T-helper 1 cell treated with Interleukin-12 subunit alpha and Interleukin-12 subunit beta and Interleukin-4 antibody, amounts not matched to agents 30 μg/mL and 1 μg/mL, for 36 hours (primary cell): ENCODE data around the gene RPL36A.

Experiments
- H3K27ac Mint-ChIP-seq: one replicate; pipeline ENCODE4 v1.8.0; 2021; ENCODE audit warnings: mild to moderate bottlenecking, mixed read lengths
- H3K27me3 Mint-ChIP-seq: one replicate; pipeline ENCODE4 v1.8.0; 2021; ENCODE audit warnings: low read depth, mixed read lengths
- H3K36me3 Mint-ChIP-seq: one replicate; pipeline ENCODE4 v1.8.0; 2021; ENCODE audit warnings: low read depth, mixed read lengths
- H3K4me1 Mint-ChIP-seq: one replicate; pipeline ENCODE4 v1.8.0; 2021; ENCODE audit warnings: low read depth, mixed read lengths
- H3K4me3 Mint-ChIP-seq: one replicate; pipeline ENCODE4 v1.8.0; 2021; ENCODE audit warnings: mild to moderate bottlenecking, moderate library complexity, mixed read lengths
- H3K9me3 Mint-ChIP-seq: one replicate; pipeline ENCODE4 v1.8.0; 2021; ENCODE audit warnings: mixed read lengths

The RPL36A gene

DNA sequence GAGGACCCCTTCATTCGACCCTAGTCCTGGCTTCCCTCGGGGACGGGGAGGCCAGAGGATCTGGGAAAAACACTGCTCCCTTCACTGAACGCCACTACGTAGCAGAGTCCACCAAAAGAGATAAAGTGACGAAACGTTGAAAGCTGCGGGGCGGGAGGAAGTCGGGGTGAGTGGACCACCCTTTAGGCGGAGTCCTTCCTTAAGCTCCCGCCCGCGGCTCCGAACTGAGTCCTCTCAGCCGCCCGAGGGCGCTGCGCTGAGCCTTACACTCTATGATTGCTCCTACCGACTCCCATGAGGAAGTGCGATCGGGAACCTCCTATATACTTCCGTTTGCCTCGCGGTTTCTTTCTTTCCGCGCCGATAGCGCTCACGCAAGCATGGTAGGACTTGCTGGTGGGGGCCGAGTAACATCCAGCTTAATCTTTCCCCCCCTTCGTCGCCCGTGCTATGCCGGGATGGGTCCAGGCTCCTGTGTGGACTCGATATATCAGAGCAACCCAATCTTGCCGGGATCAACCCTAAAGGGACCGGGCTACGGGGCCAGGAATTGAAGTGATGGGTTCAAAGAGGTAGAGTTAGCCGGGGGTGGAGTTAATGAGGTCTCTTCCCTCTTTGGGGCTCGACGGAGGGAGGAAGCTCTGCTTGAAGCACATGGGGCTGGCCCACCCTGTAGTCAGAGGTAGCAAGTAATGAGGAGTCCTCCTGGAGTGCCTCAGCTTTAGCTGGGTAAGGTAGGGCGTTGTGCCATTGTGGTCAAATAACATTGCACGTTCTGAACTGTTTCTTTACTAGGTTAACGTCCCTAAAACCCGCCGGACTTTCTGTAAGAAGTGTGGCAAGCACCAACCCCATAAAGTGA lies at the start of gene RPL36A:
Gene RPL36A, plus strand, starts transcription at position 348 of the 862 bp plus-strand sequence. Its CDS starts 33 bp downstream, at position 381.
- H3K27ac Mint-ChIP-seq: peak within 1 kb of the TSS; percentile 88
- H3K4me1 Mint-ChIP-seq: peaks cover 10% of the 10 kb centered on the region
- H3K27me3 Mint-ChIP-seq: no peaks in the 10 kb centered on the region
- H3K9me3 Mint-ChIP-seq: no peaks in the 10 kb centered on the region
- peak within 1 kb of the TSS; percentile 95 for H3K4me3 Mint-ChIP-seq
- peaks cover 29% of the 10 kb centered on the region for H3K36me3 Mint-ChIP-seq

DNA sequence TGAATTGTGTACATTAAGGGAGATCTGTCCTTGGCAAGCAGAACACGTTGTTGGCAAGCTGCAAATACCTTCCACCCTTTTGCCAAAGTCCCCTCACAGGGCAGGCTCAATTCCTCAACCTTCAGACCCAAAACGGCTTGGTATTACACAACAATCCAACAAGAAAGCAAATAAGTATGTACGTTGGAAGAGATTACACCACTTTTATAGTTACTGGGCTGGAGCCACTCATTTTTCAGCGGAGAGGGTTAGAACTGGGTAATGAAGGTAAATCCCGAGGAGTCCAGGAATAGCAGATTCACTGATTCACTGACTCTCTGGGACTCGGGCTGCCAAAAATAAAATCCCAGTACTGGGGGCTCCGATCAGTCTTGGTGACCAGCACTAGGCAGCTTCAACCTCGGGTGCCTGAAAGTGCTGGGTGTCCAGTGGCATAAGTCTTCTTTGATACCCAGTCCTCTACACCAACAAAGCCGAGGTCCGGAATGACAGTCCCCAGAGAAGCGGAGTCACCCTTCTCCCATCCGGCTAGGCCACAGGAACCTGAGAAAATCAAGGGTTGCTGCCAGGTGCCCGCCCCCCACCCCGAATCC lies 42.9 kb upstream of the RPL36A start:
- peak overlapping the region; percentile 86 for H3K4me3 Mint-ChIP-seq
- peaks cover 13% of the 10 kb centered on the region for H3K36me3 Mint-ChIP-seq
- no peaks in the 10 kb centered on the region for H3K9me3 Mint-ChIP-seq
- peak overlapping the region; percentile 76 for H3K27ac Mint-ChIP-seq
- H3K27me3 Mint-ChIP-seq: no peaks in the 10 kb centered on the region
- peaks cover 12% of the 10 kb centered on the region for H3K4me1 Mint-ChIP-seq

DNA sequence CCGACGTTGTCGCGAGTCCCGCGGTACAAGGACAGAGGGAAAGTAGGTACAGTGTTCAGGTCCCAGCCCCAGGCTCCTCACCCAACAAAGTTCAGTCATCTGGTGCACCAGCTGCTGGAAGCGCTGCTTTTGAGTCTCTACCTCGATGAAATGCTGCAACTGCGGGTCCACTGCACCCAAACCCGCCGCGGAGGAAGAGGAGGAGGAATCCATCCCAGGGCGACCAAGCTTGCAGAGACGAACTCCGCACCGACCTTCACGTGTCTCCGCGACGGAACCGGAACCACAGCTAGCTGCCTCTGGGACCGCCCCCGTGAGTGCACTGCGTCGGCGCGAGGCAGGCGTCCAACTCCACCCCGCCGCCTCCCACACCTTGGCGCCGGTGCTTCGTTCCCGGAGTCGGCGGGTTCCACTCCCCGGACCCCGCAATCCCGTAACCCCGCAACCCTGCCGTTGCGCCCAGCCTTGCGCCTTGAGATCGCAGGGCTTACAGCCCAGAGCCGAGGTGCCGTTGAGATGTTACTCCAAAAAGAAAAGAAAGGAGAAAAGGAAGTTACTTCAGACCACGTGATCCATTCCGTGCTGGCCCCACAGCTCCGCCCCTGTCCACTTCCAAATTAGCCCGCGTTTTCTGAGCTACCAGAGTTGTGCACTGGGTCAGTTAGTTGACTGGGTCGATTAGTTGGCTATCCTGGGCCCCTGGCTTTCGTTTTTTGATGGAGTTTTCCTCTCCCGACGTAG lies 42.2 kb upstream of the RPL36A start, which contains the start of gene TIMM8A:
Gene TIMM8A, minus strand, starts transcription at position 291 of the 741 bp plus-strand sequence. Its CDS starts 78 bp downstream, at position 213.
- peaks cover 12% of the 10 kb centered on the region for H3K4me1 Mint-ChIP-seq
- peaks cover 13% of the 10 kb centered on the region for H3K36me3 Mint-ChIP-seq
- peak within 1 kb of the TSS; percentile 86 for H3K4me3 Mint-ChIP-seq
- no peaks in the 10 kb centered on the region for H3K9me3 Mint-ChIP-seq
- peak within 1 kb of the TSS; percentile 76 for H3K27ac Mint-ChIP-seq
- no peaks in the 10 kb centered on the region for H3K27me3 Mint-ChIP-seq

DNA sequence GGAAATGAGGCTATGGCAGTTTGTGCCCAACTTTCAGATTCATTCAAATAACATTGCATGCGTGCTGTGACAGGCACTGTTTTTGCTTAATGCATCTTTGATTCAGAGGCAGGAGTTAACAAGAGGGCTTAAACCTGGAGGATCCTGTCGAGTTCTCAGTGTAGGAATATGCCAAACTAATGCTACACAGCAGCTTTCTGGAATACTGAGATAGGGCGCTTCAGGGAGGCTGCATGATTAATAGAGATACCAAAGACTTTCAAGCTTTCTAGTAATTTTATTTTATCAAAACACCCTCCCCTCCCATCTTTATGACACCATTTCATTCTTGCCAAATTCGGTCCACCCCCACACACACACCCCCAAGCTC lies 41.6 kb upstream of the RPL36A start:
- peaks cover 10% of the 10 kb centered on the region for H3K36me3 Mint-ChIP-seq
- no peaks in the 10 kb centered on the region for H3K9me3 Mint-ChIP-seq
- peaks cover 10% of the 10 kb centered on the region for H3K4me1 Mint-ChIP-seq

DNA sequence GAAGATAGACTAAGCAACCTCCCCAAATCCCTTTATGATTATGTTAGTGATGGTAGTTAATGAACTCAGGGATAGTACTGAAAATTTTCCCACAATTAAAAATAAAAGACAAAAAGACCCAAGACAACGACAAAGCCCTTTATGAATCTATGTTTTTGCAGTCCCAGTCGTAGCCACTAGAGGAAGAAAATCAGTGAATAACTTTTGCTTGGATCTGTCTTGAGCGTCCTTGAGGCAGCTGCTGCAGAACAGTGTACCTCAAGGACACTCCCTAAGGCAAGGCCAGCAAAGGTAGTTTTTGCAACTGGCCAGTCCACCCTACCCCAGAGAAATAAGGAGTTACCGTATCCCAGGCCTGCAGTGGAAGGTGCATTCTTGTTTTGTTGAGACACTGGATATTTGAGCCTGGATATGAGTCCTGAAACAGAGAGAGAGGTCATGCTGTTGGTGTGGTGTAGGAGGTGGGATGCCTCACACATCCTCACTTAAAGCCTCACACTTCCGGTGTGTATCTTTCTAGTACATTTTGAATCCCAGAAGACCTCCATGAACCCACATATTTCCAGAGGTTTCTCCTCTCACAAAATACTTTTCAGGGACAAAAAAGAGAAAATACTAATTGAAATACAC lies 33.5 kb upstream of the RPL36A start:
- H3K27ac Mint-ChIP-seq: no peak overlapping the region
- no peak overlapping the region for H3K4me3 Mint-ChIP-seq
- no peaks in the 10 kb centered on the region for H3K9me3 Mint-ChIP-seq
- no peaks in the 10 kb centered on the region for H3K36me3 Mint-ChIP-seq
- H3K27me3 Mint-ChIP-seq: peaks cover 3% of the 10 kb centered on the region
- no peaks in the 10 kb centered on the region for H3K4me1 Mint-ChIP-seq

More for the DNA sequence above, 41.6 kb upstream of the RPL36A start:
- Mint-ChIP-seq H3K4me3 (peak overlapping the region; percentile 86), H3K27ac (peak overlapping the region; percentile 76), H3K27me3 (no peaks in the 10 kb centered on the region)

DNA sequence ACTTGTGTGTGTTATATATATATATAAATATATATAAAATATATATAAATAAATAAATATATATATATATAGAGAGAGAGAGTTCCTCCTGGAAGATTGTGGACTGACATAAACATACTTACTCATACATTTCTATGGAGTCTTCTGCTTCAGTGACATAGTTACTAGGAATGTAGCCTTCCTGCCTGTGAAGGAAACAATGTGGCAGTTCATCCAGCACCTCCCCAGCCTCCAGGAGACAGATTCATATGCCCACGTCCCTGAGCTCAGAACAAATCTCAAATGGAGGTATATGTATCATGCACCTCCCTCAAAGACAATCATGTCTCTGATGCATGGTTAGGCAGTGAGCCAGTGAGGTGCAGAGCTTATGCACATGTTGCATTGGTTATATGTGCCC lies 30.8 kb upstream of the RPL36A start:
- Mint-ChIP-seq H3K9me3 (no peaks in the 10 kb centered on the region), H3K27me3 (peaks cover 3% of the 10 kb centered on the region), H3K36me3 (no peaks in the 10 kb centered on the region), H3K27ac (no peak overlapping the region), H3K4me1 (no peaks in the 10 kb centered on the region), H3K4me3 (no peak overlapping the region)

DNA sequence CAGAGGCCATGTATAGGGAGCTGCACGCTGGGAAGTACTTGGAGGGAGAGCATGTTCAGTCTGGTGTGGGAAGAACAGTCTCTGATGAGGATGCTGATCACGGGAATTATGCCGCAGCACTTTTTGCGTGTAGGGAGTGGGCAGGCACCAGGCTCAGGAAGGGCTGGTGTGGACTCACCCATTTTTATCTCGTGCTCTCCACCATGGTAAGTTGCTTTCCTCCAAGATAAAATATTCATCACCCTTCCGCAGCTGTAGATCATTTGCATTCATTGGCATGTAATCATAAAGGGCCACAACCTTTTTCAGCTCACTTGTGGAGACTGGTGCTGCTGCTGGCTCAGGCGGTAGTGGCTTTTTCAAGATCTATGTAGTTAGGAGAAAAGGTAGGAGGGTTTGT lies 30.4 kb upstream of the RPL36A start:
- Mint-ChIP-seq H3K27ac (no peak overlapping the region), H3K36me3 (no peaks in the 10 kb centered on the region), H3K9me3 (no peaks in the 10 kb centered on the region), H3K4me1 (no peaks in the 10 kb centered on the region), H3K27me3 (peaks cover 3% of the 10 kb centered on the region), H3K4me3 (no peak overlapping the region)

DNA sequence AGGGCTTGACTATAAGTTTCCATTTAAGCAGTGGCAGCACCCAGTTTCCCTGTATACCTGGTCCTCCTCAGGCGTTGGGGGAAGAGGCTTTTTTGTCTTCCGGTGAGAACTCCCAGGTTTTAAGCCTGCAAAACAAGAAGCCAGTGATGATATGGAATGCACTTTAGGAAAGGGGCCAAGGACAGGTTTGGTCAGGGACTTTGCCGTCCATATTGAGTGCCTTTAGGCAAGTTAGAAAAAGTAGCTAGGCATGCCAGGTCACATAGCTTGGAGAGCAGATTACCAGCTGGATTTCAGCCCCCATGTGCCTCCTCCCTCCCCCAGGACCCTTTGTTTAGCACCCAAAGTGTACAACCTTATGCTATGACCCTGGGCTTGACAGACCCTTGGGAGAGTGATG lies 28.7 kb upstream of the RPL36A start:
- H3K36me3 Mint-ChIP-seq: no peaks in the 10 kb centered on the region
- no peaks in the 10 kb centered on the region for H3K4me1 Mint-ChIP-seq
- H3K9me3 Mint-ChIP-seq: no peaks in the 10 kb centered on the region
- no peaks in the 10 kb centered on the region for H3K27me3 Mint-ChIP-seq
- H3K27ac Mint-ChIP-seq: no peak overlapping the region
- H3K4me3 Mint-ChIP-seq: no peak overlapping the region

DNA sequence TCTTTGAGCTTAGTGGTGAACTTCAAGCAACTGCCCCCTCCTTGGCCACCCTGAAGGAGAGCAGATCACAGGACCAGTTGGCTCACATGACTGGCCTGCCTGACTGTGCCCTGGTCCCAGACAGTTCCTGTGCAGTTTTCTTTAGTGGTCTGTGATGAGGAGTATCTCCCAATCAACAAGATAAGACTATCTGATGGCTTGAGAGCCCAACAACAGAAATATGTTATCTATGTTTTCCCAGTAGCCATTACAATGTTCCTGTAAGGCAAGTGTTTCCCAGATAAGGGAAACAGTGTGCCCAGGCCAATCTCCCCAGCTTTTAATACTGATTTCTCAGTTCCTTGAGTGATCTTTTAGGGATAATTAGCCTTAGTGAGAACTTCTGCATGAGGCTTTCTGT lies 28.1 kb upstream of the RPL36A start:
- H3K36me3 Mint-ChIP-seq: no peaks in the 10 kb centered on the region
- H3K27me3 Mint-ChIP-seq: no peaks in the 10 kb centered on the region
- no peak overlapping the region for H3K4me3 Mint-ChIP-seq
- H3K27ac Mint-ChIP-seq: no peak overlapping the region
- no peaks in the 10 kb centered on the region for H3K4me1 Mint-ChIP-seq
- H3K9me3 Mint-ChIP-seq: no peaks in the 10 kb centered on the region

DNA sequence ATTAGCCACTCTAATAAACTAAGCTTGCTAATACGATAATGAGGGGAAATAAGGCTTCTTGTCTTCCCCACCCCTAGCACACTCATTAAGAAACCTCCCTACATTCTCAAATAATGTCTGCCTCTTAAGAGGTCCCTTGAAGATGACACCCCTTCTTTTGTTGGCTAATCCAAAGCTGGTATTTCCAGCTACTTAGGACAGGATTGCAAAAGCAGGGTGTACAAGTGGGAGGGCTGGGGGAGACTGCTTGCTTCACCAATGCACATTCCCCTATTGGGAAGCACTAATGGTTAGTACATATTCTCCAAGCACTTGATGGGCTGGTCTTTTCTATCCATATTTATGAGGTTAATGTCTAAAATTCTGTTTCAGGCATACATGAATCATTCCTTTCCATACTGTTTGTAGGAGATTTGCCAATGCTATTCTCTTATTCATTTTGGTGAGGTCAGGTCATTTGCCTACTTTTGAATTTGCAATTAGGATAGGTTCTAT lies 25.5 kb upstream of the RPL36A start:
- H3K27me3 Mint-ChIP-seq: no peaks in the 10 kb centered on the region
- H3K4me3 Mint-ChIP-seq: no peak overlapping the region
- H3K27ac Mint-ChIP-seq: no peak overlapping the region
- H3K9me3 Mint-ChIP-seq: no peaks in the 10 kb centered on the region
- no peaks in the 10 kb centered on the region for H3K36me3 Mint-ChIP-seq
- H3K4me1 Mint-ChIP-seq: no peaks in the 10 kb centered on the region

DNA sequence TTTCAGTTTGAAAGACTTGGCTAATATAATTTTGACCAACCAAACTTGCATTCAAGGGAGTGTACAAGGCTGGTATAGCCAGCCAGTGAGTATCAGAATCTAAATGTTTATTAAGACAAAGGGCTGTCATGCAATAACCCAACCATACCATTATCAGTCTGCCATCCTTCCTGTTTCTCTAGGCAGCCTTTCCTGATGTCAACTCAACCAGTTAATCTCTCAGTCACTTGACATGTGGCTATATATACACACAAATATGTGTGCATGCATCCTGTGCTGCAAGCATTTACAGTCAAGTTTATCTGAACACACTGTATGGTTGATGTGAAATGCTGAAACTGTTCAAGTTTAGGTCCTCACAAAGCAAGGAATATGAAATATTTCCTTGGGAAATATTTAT lies 22.0 kb upstream of the RPL36A start:
- peaks cover 2% of the 10 kb centered on the region for H3K4me1 Mint-ChIP-seq
- no peak overlapping the region for H3K4me3 Mint-ChIP-seq
- H3K27ac Mint-ChIP-seq: no peak overlapping the region
- H3K36me3 Mint-ChIP-seq: no peaks in the 10 kb centered on the region
- H3K27me3 Mint-ChIP-seq: no peaks in the 10 kb centered on the region
- no peaks in the 10 kb centered on the region for H3K9me3 Mint-ChIP-seq

DNA sequence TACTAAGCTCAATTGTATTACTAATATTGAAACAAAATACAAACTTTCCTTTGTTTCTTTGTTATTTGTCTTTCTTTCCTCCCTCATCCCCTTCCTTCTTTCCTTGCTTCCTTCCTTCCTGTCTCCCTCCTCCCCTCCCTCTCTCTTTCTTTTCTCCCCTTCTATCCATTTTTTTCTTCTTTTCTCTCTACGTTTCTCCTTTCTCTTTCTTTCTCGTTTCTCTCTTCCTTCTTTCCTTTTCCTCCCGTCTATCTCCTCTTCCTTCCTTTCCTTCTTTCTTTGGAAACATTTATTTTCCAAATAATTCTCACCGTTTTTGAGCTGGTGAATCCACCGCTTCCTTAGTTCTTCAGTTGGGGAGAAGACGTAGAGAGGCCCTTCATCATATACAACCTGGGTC lies 21.1 kb upstream of the RPL36A start:
- Mint-ChIP-seq H3K27ac (no peak overlapping the region), H3K36me3 (no peaks in the 10 kb centered on the region), H3K27me3 (no peaks in the 10 kb centered on the region), H3K9me3 (no peaks in the 10 kb centered on the region), H3K4me3 (no peak overlapping the region), H3K4me1 (peaks cover 2% of the 10 kb centered on the region)

DNA sequence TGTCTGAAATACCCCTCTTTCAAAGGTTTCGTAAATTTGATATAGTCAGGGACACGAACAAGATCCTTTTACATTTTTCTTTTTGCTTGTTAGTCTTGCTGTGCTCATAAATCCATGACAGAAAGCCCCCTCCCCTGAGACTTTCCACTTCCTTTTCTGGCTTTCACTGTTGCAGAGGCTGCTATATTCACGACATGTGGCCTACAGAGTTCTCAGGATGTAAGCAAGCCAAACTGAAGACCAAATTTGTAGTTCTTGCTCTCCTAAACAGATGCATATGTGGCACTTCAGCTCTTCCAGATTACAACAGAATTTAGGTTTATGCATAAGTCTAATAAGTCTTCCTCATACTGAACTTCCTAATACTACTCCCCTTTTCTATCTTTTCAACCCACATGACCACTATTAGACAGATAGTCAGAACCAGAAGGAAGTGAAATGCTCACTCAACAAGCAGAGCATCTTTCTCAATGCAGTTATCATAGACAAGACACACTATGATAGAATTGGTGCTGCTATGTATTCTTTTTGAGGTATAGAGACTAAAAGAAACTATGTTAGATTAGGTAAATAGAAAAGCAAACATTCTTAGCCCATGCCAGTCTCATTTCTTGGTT lies 19.8 kb upstream of the RPL36A start:
- no peaks in the 10 kb centered on the region for H3K36me3 Mint-ChIP-seq
- H3K27me3 Mint-ChIP-seq: no peaks in the 10 kb centered on the region
- H3K4me1 Mint-ChIP-seq: peaks cover 2% of the 10 kb centered on the region
- no peaks in the 10 kb centered on the region for H3K9me3 Mint-ChIP-seq
- no peak overlapping the region for H3K27ac Mint-ChIP-seq
- H3K4me3 Mint-ChIP-seq: no peak overlapping the region

DNA sequence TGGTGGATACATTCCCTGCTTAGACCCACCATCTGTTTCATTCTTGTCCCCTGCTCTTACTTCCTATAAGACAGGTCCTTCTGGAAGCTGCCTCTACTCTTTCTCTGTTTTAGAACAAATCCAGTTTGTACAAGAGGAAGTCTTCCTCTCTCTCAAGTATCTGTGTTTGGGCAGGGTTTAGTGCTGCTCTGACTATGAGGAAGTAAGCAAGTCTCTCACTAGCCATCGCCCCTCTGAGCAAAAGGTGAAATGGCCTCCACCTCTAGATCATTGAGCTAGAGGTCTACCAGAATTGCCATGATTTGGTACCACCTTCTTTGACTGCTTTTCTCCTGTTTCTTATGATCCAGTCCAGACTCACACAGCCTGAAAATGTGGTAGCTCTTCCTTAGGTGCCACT lies 13.3 kb upstream of the RPL36A start:
- H3K27me3 Mint-ChIP-seq: peaks cover 4% of the 10 kb centered on the region
- no peaks in the 10 kb centered on the region for H3K4me1 Mint-ChIP-seq
- H3K36me3 Mint-ChIP-seq: no peaks in the 10 kb centered on the region
- no peaks in the 10 kb centered on the region for H3K9me3 Mint-ChIP-seq
- H3K27ac Mint-ChIP-seq: no peak overlapping the region
- H3K4me3 Mint-ChIP-seq: no peak overlapping the region
